HCT116 (cell line): ENCODE results near the gene NTRK3. TPM values are rescaled to one million over a fixed set of nuclear protein-coding genes. Genes with fewer than 3 reads are reported as not detected.

Source experiments
- ATAC-seq: fragments of 200-7000 bp; cut with Tn5 transposase; 2 replicates; pipeline ENCODE4 v1.9.1; 2020; ENCODE audit warnings: mild to moderate bottlenecking, moderate library complexity
- BruUV-seq: library from RNA; stranded (reverse); fragments of 400-500 nt; replicated peaks from 2 replicates; lab custom pipeline; 2021; lab: Mats Ljungman, UMichigan
- CTCF ChIA-PET: fragments of 300-600 bp; sonication (Branson Sonifier 250); formaldehyde crosslinking; loops from one replicate; lab custom pipeline; 2021; ENCODE audit warnings: antibody characterized with exemption; lab: Charles Lee
- POLR2A ChIA-PET: fragments of 300-600, 350-600 bp; sonication (Branson Sonifier 250); formaldehyde crosslinking; loops from one replicate; lab custom pipeline; 2021; ENCODE audit warnings: antibody characterized with exemption; lab: Charles Lee
- RAD21 ChIA-PET, 2 experiments: fragments of 300-600 bp; sonication (Branson Sonifier 250); formaldehyde crosslinking; loops; one replicate each; lab custom pipeline; 2023; ENCODE audit warnings: low total read pairs in 2 of 2; ENCODE audit not compliant: uncharacterized antibody in 2 of 2, unreplicated experiment in 2 of 2, low non-redundant PET in 1 of 2; lab: Charles Lee
- DNase-seq: peaks from one replicate; pipeline ENCODE4 v3.0.0-alpha.2; 2010; ENCODE audit warnings: low read depth, low spot score
- H2AFZ ChIP-seq: fragments of 200-600 bp; shearing (Covaris generic), sonication (generic); 2 replicates; pipeline ENCODE4 v1.6.1; 2017; ENCODE audit warnings: low read depth, mixed run types, mixed read lengths, antibody characterized with exemption, low read length; ENCODE audit not compliant: poor library complexity, severe bottlenecking
- H3K27ac ChIP-seq: 2 replicates; pipeline ENCODE4 v1.5.1; 2012; ENCODE audit warnings: low read depth, low read length
- H3K27me3 ChIP-seq: fragments of 200-600 bp; sonication (generic); 2 replicates; pipeline ENCODE4 v1.6.1; 2016; ENCODE audit warnings: mixed run types, low read length, mixed read lengths; ENCODE audit not compliant: insufficient read depth
- H3K36me3 ChIP-seq, 2 experiments: fragments of 200-500 bp in 1 of 2; fragments of 200-600 bp in 1 of 2; sonication (Bioruptor generic) in 1 of 2; sonication (generic) in 1 of 2; 2 replicates each; pipeline versions ENCODE4 v1.5.1 to v1.6.1; 2014 to 2016; ENCODE audit warnings: low read length in 2 of 2, inconsistent platforms in 1 of 2, mixed read lengths in 1 of 2, mixed run types in 1 of 2; ENCODE audit not compliant: insufficient read depth in 2 of 2, control insufficient read depth in 1 of 2
- H3K4me1 ChIP-seq, 2 experiments: fragments of 200-600 bp in 1 of 2; sonication (generic) in 1 of 2; 2 replicates each; pipeline versions ENCODE4 v1.5.1 to v1.6.1; 2012 to 2017; ENCODE audit warnings: low read length in 2 of 2, inconsistent platforms in 1 of 2, mild to moderate bottlenecking in 1 of 2, mixed read lengths in 1 of 2, mixed run types in 1 of 2, moderate library complexity in 1 of 2; ENCODE audit not compliant: insufficient read depth in 2 of 2, control insufficient read depth in 1 of 2
- H3K4me2 ChIP-seq: fragments of 200-600 bp; sonication (generic); 2 replicates; pipeline ENCODE4 v1.6.1; 2017; ENCODE audit warnings: mixed run types, low read length, mixed read lengths
- H3K4me3 ChIP-seq, 2 experiments: fragments of 200-600 bp in 1 of 2; sonication (generic) in 1 of 2; replicated peaks in 1 of 2; 2 replicates each; pipeline ENCODE4 v1.5.1; 2011 to 2016; ENCODE audit warnings: low read length in 2 of 2, control low read depth in 1 of 2, low read depth in 1 of 2, mild to moderate bottlenecking in 1 of 2, mixed read lengths in 1 of 2, mixed run types in 1 of 2
- H3K79me2 ChIP-seq: fragments of 200-600 bp; sonication (generic); 2 replicates; pipeline ENCODE4 v1.6.1; 2017; ENCODE audit warnings: mild to moderate bottlenecking, mixed run types, low read length, moderate library complexity, mixed read lengths; ENCODE audit not compliant: insufficient read depth
- H3K9ac ChIP-seq: fragments of 200-600 bp; sonication (generic); 2 replicates; pipeline ENCODE4 v1.6.1; 2016; ENCODE audit warnings: low read length, mixed read lengths
- H3K9me2 ChIP-seq: fragments of 200-600 bp; sonication (generic), shearing (Covaris generic); 2 replicates; pipeline ENCODE4 v1.6.1; 2017; ENCODE audit warnings: mixed run types, mild to moderate bottlenecking, moderate library complexity; ENCODE audit not compliant: insufficient read depth
- H3K9me3 ChIP-seq, 2 experiments: fragments of 200-500 bp in 1 of 2; fragments of 200-600 bp in 1 of 2; sonication (Bioruptor generic) in 1 of 2; sonication (generic) in 1 of 2; 2 replicates each; pipeline ENCODE4 v1.6.1; 2014 to 2017; ENCODE audit warnings: low read length in 2 of 2, mixed read lengths in 2 of 2, inconsistent platforms in 1 of 2, low read depth in 1 of 2, mild to moderate bottlenecking in 1 of 2, mixed run types in 1 of 2, moderate library complexity in 1 of 2; ENCODE audit not compliant: control insufficient read depth in 1 of 2, insufficient read depth in 1 of 2
- H4K20me1 ChIP-seq: fragments of 200-600 bp; sonication (generic), shearing (Covaris generic); 2 replicates; pipeline ENCODE4 v1.6.1; 2017; ENCODE audit warnings: mixed run types, mild to moderate bottlenecking, moderate library complexity; ENCODE audit not compliant: insufficient read depth
- EGR1 ChIP-seq: IDR thresholded peaks from 2 replicates; pipeline ENCODE4 v1.6.1; 2012; ENCODE audit warnings: low read depth
- EZH2 ChIP-seq: fragments of 200-600 bp; sonication (generic); IDR thresholded peaks from 2 replicates; pipeline ENCODE4 v1.6.1; 2017; ENCODE audit warnings: antibody characterized with exemption, mixed run types
- POLR2AphosphoS5 ChIP-seq: IDR thresholded peaks from 2 replicates; pipeline ENCODE4 v1.6.1; 2011; ENCODE audit warnings: mild to moderate bottlenecking, low read depth, low read length, moderate library complexity
- RAD21 ChIP-seq: IDR thresholded peaks from 2 replicates; pipeline ENCODE4 v1.6.1; 2012; ENCODE audit warnings: low read depth, mild to moderate bottlenecking
- SIN3A ChIP-seq: IDR thresholded peaks from 2 replicates; pipeline ENCODE4 v1.6.1; 2012; ENCODE audit warnings: low read depth
- SRF ChIP-seq: IDR thresholded peaks from 2 replicates; pipeline ENCODE4 v1.6.1; 2012; ENCODE audit warnings: low read depth
- TCF7L2 ChIP-seq: IDR thresholded peaks from 2 replicates; pipeline ENCODE4 v1.7.0; 2011; ENCODE audit warnings: borderline replicate concordance, inconsistent platforms; ENCODE audit not compliant: insufficient read depth, insufficient read length; ENCODE audit errors: extremely low read depth
- intact Hi-C: fragments of 100-400 bp; cut with micrococcal nuclease; formaldehyde crosslinking; loops from 2 replicates; pipeline ENCODE4 v1.10.0; 2022
- total RNA-seq: library from RNA; stranded (reverse); gene quantifications from one replicate; pipeline ENCODE4 v1.2.1, GENCODE V29; 2021; ENCODE audit not compliant: unreplicated experiment
- TF ChIP-seq, protein P1 (sequence below): IDR thresholded peaks from 2 replicates; pipeline ENCODE4 v1.6.1; 2012; ENCODE audit warnings: low read depth
- TF ChIP-seq, protein P2 (sequence below): IDR thresholded peaks from 2 replicates; pipeline ENCODE4 v1.6.1; 2012
- TF ChIP-seq, protein P3 (sequence below): IDR thresholded peaks from 2 replicates; pipeline ENCODE4 v1.6.1; 2012

The NTRK3 gene
- total RNA-seq, 1 experiment from 2014 or later, result not detected

DNA sequence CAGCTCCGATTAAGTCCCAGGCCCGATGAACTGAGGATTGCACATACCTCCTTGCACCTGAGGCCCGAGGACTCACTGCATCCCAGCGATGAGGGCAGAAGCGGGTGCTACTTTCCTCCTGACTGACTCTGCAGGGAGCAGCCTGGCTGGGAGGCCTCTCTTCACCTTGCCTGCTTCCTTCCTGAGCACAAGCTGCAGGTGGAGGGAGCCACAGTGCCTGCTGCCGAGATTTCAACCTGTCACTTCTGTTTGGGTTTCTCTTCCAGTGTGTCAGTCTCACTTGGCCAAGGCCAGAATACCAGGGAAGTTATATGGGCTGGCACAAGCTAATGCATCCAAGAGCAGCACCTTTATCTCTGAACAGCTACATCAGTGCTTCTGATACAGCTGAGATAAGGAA, 185.4 kb downstream of the NTRK3 start:
- DNase-seq (no peak), ATAC-seq (no peak)
- Histone ChIP-seq H3K9me3 (0 out of 4 replicates have a peak, but pooled peaks cover 0 to 3% of the 10 kb centered on the region in 2 experiments), H3K27ac (no peak overlapping the region), H4K20me1 (no peaks in the 10 kb centered on the region), H3K4me2 (no peak overlapping the region), H3K4me3 (no peak overlapping the region), H3K9ac (no peak overlapping the region), H3K36me3 (no peaks in the 10 kb centered on the region), H2AFZ (no peak overlapping the region), H3K79me2 (no peaks in the 10 kb centered on the region), H3K27me3 (no peaks in the 10 kb centered on the region), H3K9me2 (no peaks in the 10 kb centered on the region), H3K4me1 (no peaks in the 10 kb centered on the region)
- ChIA-PET POLR2A (no interaction called here), CTCF (no interaction called here), RAD21 (no interaction called here)
- TF ChIP-seq SIN3A, result no peak
- no peak for TF ChIP-seq POLR2AphosphoS5
- TF ChIP-seq EZH2, result no peak
- intact Hi-C loops, result no loop called here
- no TSS peak for BruUV-seq

DNA sequence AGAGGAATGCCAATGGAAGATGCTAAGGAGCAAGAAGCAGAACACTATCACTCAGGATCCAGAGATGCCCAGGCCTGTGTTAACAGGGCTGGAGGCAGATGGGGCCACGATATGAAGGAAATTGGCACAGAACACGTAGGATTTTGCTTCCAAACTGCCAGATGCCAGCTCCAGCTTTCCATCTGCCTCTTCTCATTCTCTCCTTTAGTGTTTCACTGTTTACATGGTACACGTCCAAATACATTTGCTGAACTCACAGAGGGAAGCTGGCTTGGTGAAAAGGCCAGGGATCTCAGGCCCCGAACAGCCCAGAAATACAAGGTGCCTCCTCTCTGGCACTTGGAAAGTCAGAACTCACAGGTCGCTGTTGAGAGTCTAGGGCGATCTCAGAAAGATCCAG, 187.0 kb downstream of the NTRK3 start:
- H3K27me3 ChIP-seq, result no peaks in the 10 kb centered on the region
- CTCF ChIA-PET, result no interaction called here
- no peaks in the 10 kb centered on the region for H3K36me3 ChIP-seq
- no peak overlapping the region for H3K27ac ChIP-seq
- no peak overlapping the region for H3K9ac ChIP-seq
- no peak for TF ChIP-seq EGR1
- TF ChIP-seq, protein P1, sequence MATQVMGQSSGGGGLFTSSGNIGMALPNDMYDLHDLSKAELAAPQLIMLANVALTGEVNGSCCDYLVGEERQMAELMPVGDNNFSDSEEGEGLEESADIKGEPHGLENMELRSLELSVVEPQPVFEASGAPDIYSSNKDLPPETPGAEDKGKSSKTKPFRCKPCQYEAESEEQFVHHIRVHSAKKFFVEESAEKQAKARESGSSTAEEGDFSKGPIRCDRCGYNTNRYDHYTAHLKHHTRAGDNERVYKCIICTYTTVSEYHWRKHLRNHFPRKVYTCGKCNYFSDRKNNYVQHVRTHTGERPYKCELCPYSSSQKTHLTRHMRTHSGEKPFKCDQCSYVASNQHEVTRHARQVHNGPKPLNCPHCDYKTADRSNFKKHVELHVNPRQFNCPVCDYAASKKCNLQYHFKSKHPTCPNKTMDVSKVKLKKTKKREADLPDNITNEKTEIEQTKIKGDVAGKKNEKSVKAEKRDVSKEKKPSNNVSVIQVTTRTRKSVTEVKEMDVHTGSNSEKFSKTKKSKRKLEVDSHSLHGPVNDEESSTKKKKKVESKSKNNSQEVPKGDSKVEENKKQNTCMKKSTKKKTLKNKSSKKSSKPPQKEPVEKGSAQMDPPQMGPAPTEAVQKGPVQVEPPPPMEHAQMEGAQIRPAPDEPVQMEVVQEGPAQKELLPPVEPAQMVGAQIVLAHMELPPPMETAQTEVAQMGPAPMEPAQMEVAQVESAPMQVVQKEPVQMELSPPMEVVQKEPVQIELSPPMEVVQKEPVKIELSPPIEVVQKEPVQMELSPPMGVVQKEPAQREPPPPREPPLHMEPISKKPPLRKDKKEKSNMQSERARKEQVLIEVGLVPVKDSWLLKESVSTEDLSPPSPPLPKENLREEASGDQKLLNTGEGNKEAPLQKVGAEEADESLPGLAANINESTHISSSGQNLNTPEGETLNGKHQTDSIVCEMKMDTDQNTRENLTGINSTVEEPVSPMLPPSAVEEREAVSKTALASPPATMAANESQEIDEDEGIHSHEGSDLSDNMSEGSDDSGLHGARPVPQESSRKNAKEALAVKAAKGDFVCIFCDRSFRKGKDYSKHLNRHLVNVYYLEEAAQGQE, result no peak
- no peak for TF ChIP-seq EZH2
- TF ChIP-seq RAD21, result no peak
- TF ChIP-seq, protein P2, sequence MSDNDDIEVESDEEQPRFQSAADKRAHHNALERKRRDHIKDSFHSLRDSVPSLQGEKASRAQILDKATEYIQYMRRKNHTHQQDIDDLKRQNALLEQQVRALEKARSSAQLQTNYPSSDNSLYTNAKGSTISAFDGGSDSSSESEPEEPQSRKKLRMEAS, result no peak
- TF ChIP-seq SRF, result no peak
- TF ChIP-seq, protein P3, sequence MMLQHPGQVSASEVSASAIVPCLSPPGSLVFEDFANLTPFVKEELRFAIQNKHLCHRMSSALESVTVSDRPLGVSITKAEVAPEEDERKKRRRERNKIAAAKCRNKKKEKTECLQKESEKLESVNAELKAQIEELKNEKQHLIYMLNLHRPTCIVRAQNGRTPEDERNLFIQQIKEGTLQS, result no peak
- TF ChIP-seq TCF7L2, result no peak
- H3K9me3 ChIP-seq, result no peaks in the 10 kb centered on the region
- DNase-seq (no peak), ATAC-seq (no peak)
- RAD21 ChIA-PET, result no interaction called here
- H3K9me2 ChIP-seq, result no peaks in the 10 kb centered on the region
- H4K20me1 ChIP-seq, result no peaks in the 10 kb centered on the region
- H3K4me3 ChIP-seq, result no peak overlapping the region
- H3K4me1 ChIP-seq, result no peaks in the 10 kb centered on the region
- no TSS peak for BruUV-seq
- POLR2A ChIA-PET, result no interaction called here
- no peak overlapping the region for H3K4me2 ChIP-seq
- H2AFZ ChIP-seq, result no peak overlapping the region
- no peaks in the 10 kb centered on the region for H3K79me2 ChIP-seq
- intact Hi-C loops, result no loop called here
